GM18907 (cell line): ENCODE measurements around the gene FNDC3B.

Source experiments
- ATAC-seq: cut with Tn5 transposase; IDR thresholded peaks from one replicate; pipeline ENCODE4 v1.9.1; 2021; ENCODE audit warnings: mild to moderate bottlenecking, moderate library complexity; ENCODE audit not compliant: unreplicated experiment

The FNDC3B gene

GRCh38 chr3:172147113-172147818 is 107.9 kb downstream of the FNDC3B start:
- ATAC-seq: no peak

GRCh38 chr3:172148241-172148640 is 108.9 kb downstream of the FNDC3B start:
- ATAC-seq: no peak

GRCh38 chr3:172148702-172149565 is 109.6 kb downstream of the FNDC3B start:
- ATAC-seq: no peak

GRCh38 chr3:172150268-172150667 is 110.9 kb downstream of the FNDC3B start:
- ATAC-seq: no peak

GRCh38 chr3:172150913-172151650 is 111.7 kb downstream of the FNDC3B start:
- ATAC-seq: no peak

- ATAC-seq: no peak
Observed at GRCh38 chr3:172151651-172152649, 112.6 kb downstream of the FNDC3B start.

GRCh38 chr3:172152874-172153273 is 113.5 kb downstream of the FNDC3B start:
- no peak for ATAC-seq

GRCh38 chr3:172153335-172153861 is 114.0 kb downstream of the FNDC3B start:
- ATAC-seq: peak; percentile 72

- ATAC-seq: peak; percentile 80
Observed at GRCh38 chr3:172154768-172155664, 115.6 kb downstream of the FNDC3B start.

GRCh38 chr3:172155897-172156585 is 116.7 kb downstream of the FNDC3B start:
- no peak for ATAC-seq

GRCh38 chr3:172156586-172156955 is 117.2 kb downstream of the FNDC3B start:
- no peak for ATAC-seq

- ATAC-seq: no peak
Observed at GRCh38 chr3:172157564-172158258, 118.3 kb downstream of the FNDC3B start.

GRCh38 chr3:172158741-172159140 is 119.4 kb downstream of the FNDC3B start:
- ATAC-seq: no peak

- no peak for ATAC-seq
Observed at GRCh38 chr3:172159376-172159775, 120.0 kb downstream of the FNDC3B start.

- ATAC-seq: no peak
Observed at GRCh38 chr3:172159962-172160538, 120.7 kb downstream of the FNDC3B start.

GRCh38 chr3:172161133-172161789 is 121.9 kb downstream of the FNDC3B start:
- no peak for ATAC-seq

- ATAC-seq: no peak
Observed at GRCh38 chr3:172161959-172162358, 122.6 kb downstream of the FNDC3B start.
